Esophagus muscularis mucosa (tissue), 3 donors: ENCODE results near the gene POLR2E.

Source experiments
- CTCF ChIP-seq, 3 experiments: fragments of 200-600 bp in 2 of 3; fragments of 450-650 bp in 1 of 3; sonication (generic) in 2 of 3; IDR thresholded peaks; one replicate each; pipeline ENCODE4 v1.5.1; 2017 to 2019; ENCODE audit warnings: antibody characterized with exemption in 3 of 3, mild to moderate bottlenecking in 2 of 3, moderate library complexity in 1 of 3
- POLR2AphosphoS5 ChIP-seq, 2 donors: sonication (generic); formaldehyde crosslinking; IDR thresholded peaks; one replicate each; pipeline ENCODE4 v1.6.1; 2017; ENCODE audit warnings: antibody characterized with exemption in 2 of 2

DNA sequence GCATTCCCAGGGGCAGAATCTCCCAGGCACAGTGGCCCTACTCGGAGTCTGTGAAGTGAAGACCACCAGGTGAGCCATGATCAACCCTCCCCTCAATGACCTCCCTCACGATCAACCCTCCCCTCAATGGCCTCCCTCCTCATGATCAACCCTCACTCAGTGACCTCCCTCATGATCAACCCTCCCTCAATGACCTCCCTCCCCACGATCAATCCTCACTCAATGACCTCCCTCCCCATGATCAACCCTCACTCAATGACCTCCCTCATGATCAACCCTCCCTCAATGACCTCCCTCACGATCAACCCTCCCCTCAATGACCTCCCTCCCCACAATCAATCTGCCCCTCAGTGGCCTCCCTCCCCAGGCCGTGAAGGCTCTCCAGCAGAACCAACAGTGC lies 46.8 kb upstream of the POLR2E start:
- no peak for TF ChIP-seq CTCF (IDR thresholded peaks at IDR 0.05)
- no peak for TF ChIP-seq POLR2AphosphoS5 (IDR thresholded peaks at IDR 0.05)
